IPS DF 19.7 (cell line): ENCODE data around the gene PLEKHG4B.
"Not testable (repeated sequence)": the region's sequence is repeated elsewhere in the genome, so short reads cannot be mapped to it uniquely, and the experiment has no call there.

Experiments used
- DNase-seq: peaks from one replicate; pipeline ENCODE4 v3.0.0-alpha.2; 2013; ENCODE audit warnings: low read depth, low spot score

The PLEKHG4B gene

GRCh38 chr5:93221-93980, 1.4 kb downstream of the PLEKHG4B start:
- no peak for DNase-seq

DNA sequence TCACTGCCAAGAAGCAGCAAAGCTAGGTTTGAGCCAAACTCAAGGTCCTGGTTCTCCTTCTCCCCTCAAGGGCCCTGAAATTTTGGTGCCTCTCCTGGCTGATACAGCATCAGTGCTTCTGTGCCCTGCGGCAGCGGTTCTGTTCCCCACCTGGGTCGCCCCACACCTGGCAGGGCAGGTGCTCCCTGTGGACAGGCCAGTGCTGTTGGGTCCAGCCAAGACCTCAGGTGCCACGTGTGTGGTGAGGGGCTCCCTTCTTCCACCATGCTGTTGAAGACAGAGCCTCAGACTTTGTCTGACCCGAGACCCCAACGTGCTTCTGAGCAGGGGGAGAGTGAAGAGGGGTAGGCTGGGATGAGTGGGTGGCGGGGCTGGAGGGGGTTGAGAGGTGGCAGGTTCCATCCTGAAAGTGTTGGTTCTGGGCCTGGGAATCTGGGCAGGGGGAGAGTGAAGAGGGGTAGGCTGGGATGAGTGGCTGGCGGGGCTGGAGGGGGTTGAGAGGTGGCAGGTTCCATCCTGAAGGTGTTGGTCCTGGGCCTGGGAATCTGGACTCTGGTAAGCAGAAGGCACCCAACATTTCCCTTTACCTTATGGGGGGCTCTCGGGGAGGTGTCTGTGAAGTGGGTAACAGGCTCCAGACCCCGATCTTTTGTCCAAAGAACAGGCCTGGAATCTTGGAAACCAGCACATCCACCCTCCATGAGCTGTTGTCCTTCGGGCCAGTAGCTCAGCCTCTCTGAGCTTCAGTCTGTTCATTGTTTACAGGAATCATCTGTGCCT, 2.3 kb downstream of the PLEKHG4B start:
- no peak for DNase-seq

- DNase-seq: no peak
These were observed 3.4 kb downstream of the PLEKHG4B start for GRCh38 chr5:95241-95980.

DNA sequence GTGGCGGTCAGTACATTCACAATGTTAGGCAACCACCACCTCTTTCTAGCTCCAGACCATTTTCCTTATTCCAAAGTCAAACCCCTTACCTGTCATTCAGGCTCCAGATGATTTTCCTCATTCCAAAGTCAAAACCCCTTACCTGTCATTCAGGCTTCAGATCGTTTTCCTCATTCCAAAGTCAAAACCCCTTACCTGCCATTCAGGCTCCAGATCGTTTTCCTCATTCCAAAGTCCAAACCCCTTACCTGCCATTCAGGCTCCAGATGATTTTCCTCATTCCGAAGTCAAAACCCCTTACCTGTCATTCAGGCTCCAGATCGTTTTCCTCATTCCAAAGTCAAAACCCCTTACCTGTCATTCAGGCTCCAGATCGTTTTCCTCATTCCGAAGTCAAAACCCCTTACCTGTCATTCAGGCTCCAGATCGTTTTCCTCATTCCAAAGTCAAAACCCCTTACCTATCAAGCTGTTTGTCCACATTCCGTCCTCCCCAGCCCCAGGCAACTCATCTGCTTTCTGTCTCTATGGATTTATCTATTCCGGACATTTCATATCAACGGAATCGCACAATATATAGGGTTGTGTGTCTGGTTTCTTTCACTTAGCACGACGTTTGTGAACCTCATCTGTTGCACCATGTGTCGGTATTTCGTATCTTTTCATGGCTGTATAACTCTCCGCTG, 5.2 kb downstream of the PLEKHG4B start:
- DNase-seq: no peak

- no peak for DNase-seq
These were observed 7.8 kb downstream of the PLEKHG4B start for GRCh38 chr5:99815-100214.

- no peak for DNase-seq
These were observed 10.6 kb downstream of the PLEKHG4B start for GRCh38 chr5:102411-103043.

- not testable (repeated sequence) for DNase-seq
These were observed 12.1 kb downstream of the PLEKHG4B start for GRCh38 chr5:104106-104505.

DNA sequence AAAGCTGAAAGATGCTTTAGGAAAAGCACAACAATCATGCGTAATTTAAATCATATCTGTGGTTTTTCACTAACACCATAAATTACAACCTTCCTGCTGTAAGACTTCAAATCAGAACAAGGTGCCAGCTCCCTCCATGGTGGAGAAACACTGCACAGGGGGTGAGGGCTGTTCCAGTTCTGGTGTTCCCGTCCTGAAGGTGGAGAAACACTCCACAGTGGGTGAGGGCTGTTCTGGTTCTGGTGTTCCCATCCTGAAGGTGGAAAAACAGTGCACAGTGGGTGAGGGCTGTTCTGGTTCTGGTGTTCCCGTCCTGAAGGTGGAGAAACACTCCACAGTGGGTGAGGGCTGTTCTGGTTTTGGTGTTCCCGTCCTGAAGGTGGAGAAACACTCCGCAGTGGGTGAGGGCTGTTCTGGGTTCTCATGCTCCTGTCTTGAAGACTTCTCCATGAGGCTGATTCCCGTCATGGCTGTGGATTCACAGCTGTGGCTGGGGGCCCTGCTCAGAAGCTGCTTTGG, 12.9 kb downstream of the PLEKHG4B start:
- no peak for DNase-seq

DNA sequence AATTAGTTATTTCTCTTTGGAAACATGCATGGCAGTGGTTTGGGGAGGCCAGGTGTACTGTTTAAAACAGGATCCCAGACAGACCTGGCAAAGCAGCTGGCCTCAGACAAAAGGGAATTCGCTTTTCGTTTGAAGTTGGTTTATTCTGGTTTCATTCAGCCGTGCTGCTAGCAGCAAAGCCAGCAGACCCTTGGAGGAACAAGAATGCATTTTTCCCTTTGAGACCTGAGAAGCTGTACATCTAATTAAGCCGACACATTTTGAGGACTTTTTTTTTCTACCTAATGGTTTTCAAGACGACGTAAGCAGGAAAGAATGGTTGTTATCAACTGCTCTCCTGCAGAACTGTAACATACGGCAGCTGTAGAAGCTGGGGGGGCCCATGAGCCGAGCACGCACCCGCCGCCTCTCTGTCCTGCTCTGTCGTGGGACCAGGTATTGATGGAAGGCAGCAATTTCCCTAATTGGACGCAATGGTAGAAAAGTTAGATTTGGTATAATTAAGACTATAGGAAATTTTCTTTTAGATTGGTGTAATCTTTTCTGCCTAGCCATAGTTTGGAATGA, 13.6 kb downstream of the PLEKHG4B start:
- DNase-seq: no peak

GRCh38 chr5:106587-106986, 14.6 kb downstream of the PLEKHG4B start:
- no peak for DNase-seq

- no peak for DNase-seq
These were observed 15.6 kb downstream of the PLEKHG4B start for GRCh38 chr5:107526-107925.

GRCh38 chr5:109826-110225, 17.9 kb downstream of the PLEKHG4B start:
- DNase-seq: no peak

DNA sequence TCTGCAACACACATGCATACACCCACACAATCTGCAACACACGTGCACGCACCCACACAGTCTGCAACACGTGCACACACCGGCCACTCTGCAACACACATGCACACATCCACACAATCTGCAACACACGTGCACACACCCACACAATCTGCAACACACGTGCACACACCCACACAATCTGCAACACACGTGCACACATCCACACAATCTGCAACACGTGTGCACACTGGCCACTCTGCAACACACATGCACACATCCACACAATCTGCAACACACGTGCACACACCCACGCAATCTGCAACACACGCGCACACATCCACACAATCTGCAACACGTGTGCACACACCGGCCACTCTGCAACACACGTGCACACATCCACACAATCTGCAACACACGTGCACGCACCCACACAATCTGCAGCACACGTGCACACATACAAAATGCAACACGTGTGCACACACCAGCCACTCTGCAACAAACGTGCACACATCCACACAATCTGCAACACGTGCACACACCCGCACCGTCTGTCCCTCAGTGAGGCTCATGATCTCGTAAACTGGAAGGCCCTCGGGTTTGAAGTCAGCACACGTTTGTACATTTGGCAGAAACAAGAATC, 18.4 kb downstream of the PLEKHG4B start:
- DNase-seq: no peak

- DNase-seq: no peak
These were observed 19.2 kb downstream of the PLEKHG4B start for GRCh38 chr5:111171-111570.

GRCh38 chr5:119486-120097, 27.6 kb downstream of the PLEKHG4B start:
- no peak for DNase-seq

- DNase-seq: no peak
These were observed 29.5 kb downstream of the PLEKHG4B start for GRCh38 chr5:121432-121831.

- DNase-seq: no peak
These were observed 33.8 kb downstream of the PLEKHG4B start for GRCh38 chr5:125815-126214.

DNA sequence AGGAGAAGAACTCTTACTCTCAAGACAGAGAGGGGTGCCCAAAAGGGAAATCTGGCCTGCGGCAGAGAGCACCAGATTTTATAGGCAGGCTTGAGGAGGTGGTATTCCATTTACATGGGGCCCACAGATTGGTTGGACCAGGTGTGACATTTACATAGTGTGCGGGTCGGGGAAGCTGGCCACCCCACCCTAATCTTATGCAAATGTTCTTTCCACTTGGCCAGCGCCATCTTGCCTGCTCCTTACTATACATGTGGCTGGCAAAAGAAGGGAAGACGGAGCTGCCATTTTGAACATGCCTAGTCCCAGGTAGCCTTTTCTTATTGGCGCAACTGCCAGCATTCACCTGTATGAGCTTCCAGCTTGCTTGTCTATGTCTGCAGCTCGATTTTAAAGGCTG, 34.8 kb downstream of the PLEKHG4B start:
- no peak for DNase-seq

- no peak for DNase-seq
These were observed 35.9 kb downstream of the PLEKHG4B start for GRCh38 chr5:127886-128285.

- no peak for DNase-seq
These were observed 36.5 kb downstream of the PLEKHG4B start for GRCh38 chr5:128446-128845.
